ENCODE data around the gene LCAT. TPM values are rescaled to one million over a fixed set of nuclear protein-coding genes. Genes with fewer than 3 reads are reported as not detected.

The LCAT gene
- polyA plus RNA-seq, 1 of the 3 experiments (the other 2 are of a cell fraction) = 11.1 TPM

DNA sequence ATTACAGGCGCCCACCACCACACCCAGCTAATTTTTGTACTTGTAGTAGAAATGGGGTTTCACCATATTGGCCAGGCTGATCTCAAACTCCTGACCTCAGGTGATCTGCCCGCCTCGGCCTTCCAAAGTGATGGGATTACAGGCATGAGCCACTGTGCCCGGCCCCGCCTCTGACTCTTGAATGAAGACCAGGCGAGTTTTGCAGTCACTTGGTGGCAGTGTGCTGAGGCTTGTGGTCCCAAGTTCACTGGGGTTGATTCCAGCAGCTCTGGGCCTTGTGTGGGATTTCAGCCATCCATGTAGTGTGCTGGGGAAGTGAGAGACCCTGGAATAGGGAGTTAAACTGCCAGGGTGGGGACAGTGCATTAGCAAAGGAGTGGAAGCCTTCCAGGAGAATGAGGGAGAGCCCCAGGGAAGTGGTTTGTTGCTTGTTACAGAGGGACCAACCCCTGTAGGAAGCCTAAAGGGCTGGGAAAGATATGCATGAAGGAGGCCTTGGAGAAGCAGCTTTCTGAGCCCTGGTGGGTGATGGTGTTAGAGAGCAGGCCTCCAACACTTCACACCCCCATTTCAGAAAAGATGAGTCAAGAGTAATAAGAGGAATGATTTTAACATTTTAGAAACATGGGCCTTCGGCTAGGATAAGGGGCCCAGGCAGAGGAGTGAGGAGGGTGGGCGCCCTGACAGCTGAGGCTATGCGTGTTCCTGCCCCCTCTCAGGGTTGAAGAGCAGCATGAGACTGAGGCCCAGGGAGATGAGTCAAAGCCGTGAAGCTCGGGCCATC is 36.3 kb downstream of the LCAT start:
- ChIA-PET POLR2A (no interaction called here), CTCF (interaction anchor here (0.8 to 2.5 kb wide), 3 partner anchors 10 to 24 kb away, joined by 4 to 9 read pairs (median 4); no protein-coding TSS in a partner anchor)
- Histone ChIP-seq H3K4me1 (ENCODE audit: control insufficient read depth in 1 of 2, insufficient read depth in 2 of 2, low read depth in 1 of 2, low read length in 1 of 2) (peaks cover 0 to 14% of the 10 kb centered on the region in 2 experiments; a peak in 1 of 4 replicates), H3K27ac (ENCODE audit: low read depth in 2 of 2, low read length in 1 of 2) (no peak overlapping the region), H3K9me3 (no peaks in the 10 kb centered on the region), H3F3A (replicated peaks; ENCODE audit: insufficient read depth) (no peaks in the 10 kb centered on the region), H3K36me3 (replicated peaks in 1 of 2; ENCODE audit: control insufficient read depth in 1 of 2, insufficient read depth in 2 of 2, low read length in 1 of 2) (peaks cover 0 to 12% of the 10 kb centered on the region in 2 experiments), H3K4me3 (ENCODE audit: low read depth in 2 of 2, low read length in 1 of 2) (no peak overlapping the region), H3K79me2 (ENCODE audit: insufficient read depth) (peaks cover 15% of the 10 kb centered on the region; the same call in 1 of the 2 replicates), H3K27me3 (ENCODE audit: insufficient read depth) (no peaks in the 10 kb centered on the region), H4K20me1 (ENCODE audit: insufficient read depth) (0 out of 2 replicates have a peak, but pooled peaks cover 3% of the 10 kb centered on the region), H3K9ac (no peak overlapping the region), H3K9me2 (no peaks in the 10 kb centered on the region), H2AFZ (ENCODE audit: low read depth) (no peak overlapping the region), H3K4me2 (no peak overlapping the region)
- WGBS (ENCODE audit: low lambda C conversion rate) = 91% methylated on average over 11 of the region's 11 CpGs
- DNase-seq = no peak
- TF ChIP-seq GATA2 (CRISPR knock-in tag; IDR thresholded peaks at IDR 0.05) = no peak
- TF ChIP-seq YY1 (IDR thresholded peaks at IDR 0.05; ENCODE audit: low read depth) = no peak
- TF ChIP-seq JUND (IDR thresholded peaks at IDR 0.05) = no peak
- TF ChIP-seq MEF2A (IDR thresholded peaks at IDR 0.05; ENCODE audit: borderline replicate concordance, low read depth) = no peak
- TF ChIP-seq RXRA (IDR thresholded peaks at IDR 0.05; ENCODE audit: borderline replicate concordance, low read depth) = no peak
- TF ChIP-seq ELF1 (IDR thresholded peaks at IDR 0.05) = no peak
- TF ChIP-seq, protein P1, sequence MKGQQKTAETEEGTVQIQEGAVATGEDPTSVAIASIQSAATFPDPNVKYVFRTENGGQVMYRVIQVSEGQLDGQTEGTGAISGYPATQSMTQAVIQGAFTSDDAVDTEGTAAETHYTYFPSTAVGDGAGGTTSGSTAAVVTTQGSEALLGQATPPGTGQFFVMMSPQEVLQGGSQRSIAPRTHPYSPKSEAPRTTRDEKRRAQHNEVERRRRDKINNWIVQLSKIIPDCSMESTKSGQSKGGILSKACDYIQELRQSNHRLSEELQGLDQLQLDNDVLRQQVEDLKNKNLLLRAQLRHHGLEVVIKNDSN (IDR thresholded peaks at IDR 0.05; ENCODE audit: borderline replicate concordance, low read depth) = no peak
- TF ChIP-seq EZH2phosphoT487 (IDR thresholded peaks at IDR 0.05; ENCODE audit: borderline replicate concordance, low read depth) = no peak

DNA sequence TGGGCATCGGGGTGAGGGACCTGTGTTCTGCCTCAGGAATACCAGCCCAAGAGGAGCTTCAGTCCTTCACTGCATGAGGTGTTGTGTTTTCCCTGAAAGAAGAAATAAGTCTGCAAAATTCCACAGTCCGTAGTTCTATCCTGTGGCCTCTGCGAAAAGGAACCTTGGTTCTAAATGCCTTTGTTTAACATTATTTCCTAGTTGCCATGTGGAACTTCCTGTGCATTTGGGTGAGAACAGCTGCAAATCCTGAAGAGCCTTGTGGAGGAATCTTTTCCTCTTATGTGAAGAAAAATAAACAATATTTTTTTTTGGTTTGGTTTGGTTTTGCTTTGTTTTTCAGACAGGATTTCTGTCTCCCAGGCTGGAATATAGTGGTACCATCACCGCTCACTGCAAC is 41.1 kb downstream of the LCAT start:
- Histone ChIP-seq H3F3A (replicated peaks; ENCODE audit: insufficient read depth) (no peaks in the 10 kb centered on the region), H3K27ac (ENCODE audit: low read depth in 2 of 2, low read length in 1 of 2) (no peak overlapping the region), H3K4me3 (ENCODE audit: low read depth in 2 of 2, low read length in 1 of 2) (no peak overlapping the region), H3K36me3 (replicated peaks in 1 of 2; ENCODE audit: control insufficient read depth in 1 of 2, insufficient read depth in 2 of 2, low read length in 1 of 2) (no peaks in the 10 kb centered on the region), H3K4me2 (no peak overlapping the region), H3K4me1 (ENCODE audit: control insufficient read depth in 1 of 2, insufficient read depth in 2 of 2, low read depth in 1 of 2, low read length in 1 of 2) (no peaks in the 10 kb centered on the region), H3K79me2 (ENCODE audit: insufficient read depth) (peaks cover 42% of the 10 kb centered on the region), H3K9me2 (no peaks in the 10 kb centered on the region), H3K9ac (no peak overlapping the region), H3K9me3 (no peaks in the 10 kb centered on the region), H4K20me1 (ENCODE audit: insufficient read depth) (peaks cover 10% of the 10 kb centered on the region; the same call in 1 of the 2 replicates), H3K27me3 (ENCODE audit: insufficient read depth) (no peaks in the 10 kb centered on the region), H2AFZ (ENCODE audit: low read depth) (no peak overlapping the region)
- DNase-seq = no peak
- TF ChIP-seq, protein P2, sequence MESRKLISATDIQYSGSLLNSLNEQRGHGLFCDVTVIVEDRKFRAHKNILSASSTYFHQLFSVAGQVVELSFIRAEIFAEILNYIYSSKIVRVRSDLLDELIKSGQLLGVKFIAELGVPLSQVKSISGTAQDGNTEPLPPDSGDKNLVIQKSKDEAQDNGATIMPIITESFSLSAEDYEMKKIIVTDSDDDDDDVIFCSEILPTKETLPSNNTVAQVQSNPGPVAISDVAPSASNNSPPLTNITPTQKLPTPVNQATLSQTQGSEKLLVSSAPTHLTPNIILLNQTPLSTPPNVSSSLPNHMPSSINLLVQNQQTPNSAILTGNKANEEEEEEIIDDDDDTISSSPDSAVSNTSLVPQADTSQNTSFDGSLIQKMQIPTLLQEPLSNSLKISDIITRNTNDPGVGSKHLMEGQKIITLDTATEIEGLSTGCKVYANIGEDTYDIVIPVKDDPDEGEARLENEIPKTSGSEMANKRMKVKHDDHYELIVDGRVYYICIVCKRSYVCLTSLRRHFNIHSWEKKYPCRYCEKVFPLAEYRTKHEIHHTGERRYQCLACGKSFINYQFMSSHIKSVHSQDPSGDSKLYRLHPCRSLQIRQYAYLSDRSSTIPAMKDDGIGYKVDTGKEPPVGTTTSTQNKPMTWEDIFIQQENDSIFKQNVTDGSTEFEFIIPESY (IDR thresholded peaks at IDR 0.05; ENCODE audit: borderline replicate concordance, low read depth) = no peak
- no peak for TF ChIP-seq GATA2 (CRISPR knock-in tag; IDR thresholded peaks at IDR 0.05)
- TF ChIP-seq GABPA (IDR thresholded peaks at IDR 0.05; ENCODE audit: low read depth) = no peak
- POLR2A ChIA-PET = no interaction called here
- CTCF ChIA-PET = interaction anchor here (1.2 to 1.6 kb wide), 2 partner anchors 19 to 32 kb away, joined by 3 read pairs; no protein-coding TSS in a partner anchor
- 97% methylated on average over 4 of the region's 4 CpGs for WGBS (ENCODE audit: low lambda C conversion rate)

Measured in SK-N-SH (cell line).